Activated CD4-positive, alpha-beta T cell treated with anti-CD3 and anti-CD28 coated beads, Interleukin-2, amount 10 ng/mL, durations not matched to agents 24 days and 14 days (primary cell): ENCODE results near the gene CAPN5. TPM values are rescaled to one million over a fixed set of nuclear protein-coding genes. Genes with fewer than 3 reads are reported as not detected.

Experiments
- DNase-seq: peaks from one replicate; pipeline ENCODE4 v3.0.0; 2022
- H3K27ac Mint-ChIP-seq: one replicate; pipeline ENCODE4 v1.8.0; 2022; ENCODE audit warnings: mild to moderate bottlenecking, mixed read lengths
- H3K27me3 Mint-ChIP-seq: one replicate; pipeline ENCODE4 v1.8.0; 2022; ENCODE audit warnings: mixed read lengths
- H3K36me3 Mint-ChIP-seq: one replicate; pipeline ENCODE4 v1.8.0; 2022; ENCODE audit warnings: low read depth, mild to moderate bottlenecking, mixed read lengths
- H3K4me1 Mint-ChIP-seq: one replicate; pipeline ENCODE4 v1.8.0; 2021; ENCODE audit warnings: mixed read lengths
- H3K4me3 Mint-ChIP-seq: one replicate; pipeline ENCODE4 v1.8.0; 2022; ENCODE audit warnings: mild to moderate bottlenecking, moderate library complexity, mixed read lengths
- H3K9me3 Mint-ChIP-seq: one replicate; pipeline ENCODE4 v1.8.0; 2021; ENCODE audit warnings: mixed read lengths
- intact Hi-C: fragments of 100-400 bp; cut with micrococcal nuclease; formaldehyde crosslinking; loops from one replicate; pipeline ENCODE4 v1.15.1; 2023
- total RNA-seq: library from RNA; stranded (reverse); gene quantifications from 2 replicates; pipeline ENCODE4 v1.2.3, GENCODE V29; 2022

CAPN5 gene
- total RNA-seq, 1 donor from 2014 or later: 0.30 TPM

- H3K27ac Mint-ChIP-seq: no peak overlapping the region
- intact Hi-C loops: no loop called here
Measured at GRCh38 chr11:77155082-77155475, 88.3 kb downstream of the CAPN5 start.

GRCh38 chr11:77155556-77156130, 88.9 kb downstream of the CAPN5 start:
- intact Hi-C loops: no loop called here
- H3K4me3 Mint-ChIP-seq: no peak overlapping the region
- H3K36me3 Mint-ChIP-seq: no peaks in the 10 kb centered on the region
- no peak overlapping the region for H3K27ac Mint-ChIP-seq
- H3K9me3 Mint-ChIP-seq: no peaks in the 10 kb centered on the region
- no peaks in the 10 kb centered on the region for H3K27me3 Mint-ChIP-seq
- peaks cover 25% of the 10 kb centered on the region for H3K4me1 Mint-ChIP-seq
- no peak for DNase-seq

More at GRCh38 chr11:77155082-77155475, 88.3 kb downstream of the CAPN5 start:
- Mint-ChIP-seq H3K4me1 (peaks cover 25% of the 10 kb centered on the region), H3K9me3 (no peaks in the 10 kb centered on the region), H3K27me3 (no peaks in the 10 kb centered on the region), H3K36me3 (no peaks in the 10 kb centered on the region), H3K4me3 (no peak overlapping the region)
- no peak for DNase-seq

GRCh38 chr11:77156396-77157195, 89.8 kb downstream of the CAPN5 start:
- H3K36me3 Mint-ChIP-seq: no peaks in the 10 kb centered on the region
- intact Hi-C loops: no loop called here
- peaks cover 22% of the 10 kb centered on the region for H3K4me1 Mint-ChIP-seq
- no peak for DNase-seq
- no peak overlapping the region for H3K4me3 Mint-ChIP-seq
- H3K27ac Mint-ChIP-seq: no peak overlapping the region
- no peaks in the 10 kb centered on the region for H3K27me3 Mint-ChIP-seq
- H3K9me3 Mint-ChIP-seq: no peaks in the 10 kb centered on the region

GRCh38 chr11:77158041-77158695, 91.4 kb downstream of the CAPN5 start:
- H3K4me1 Mint-ChIP-seq: peaks cover 6% of the 10 kb centered on the region
- intact Hi-C loops: no loop called here
- no peak for DNase-seq
- no peak overlapping the region for H3K27ac Mint-ChIP-seq
- no peak overlapping the region for H3K4me3 Mint-ChIP-seq
- no peaks in the 10 kb centered on the region for H3K27me3 Mint-ChIP-seq
- H3K9me3 Mint-ChIP-seq: no peaks in the 10 kb centered on the region
- H3K36me3 Mint-ChIP-seq: no peaks in the 10 kb centered on the region

GRCh38 chr11:77159219-77159936, 92.6 kb downstream of the CAPN5 start:
- Mint-ChIP-seq H3K36me3 (no peaks in the 10 kb centered on the region), H3K27ac (no peak overlapping the region), H3K27me3 (no peaks in the 10 kb centered on the region), H3K9me3 (no peaks in the 10 kb centered on the region), H3K4me1 (peaks cover 2% of the 10 kb centered on the region), H3K4me3 (no peak overlapping the region)
- intact Hi-C loops: no loop called here
- DNase-seq: no peak

GRCh38 chr11:77159937-77160495, 93.2 kb downstream of the CAPN5 start:
- Mint-ChIP-seq H3K4me1 (peaks cover 2% of the 10 kb centered on the region), H3K36me3 (no peaks in the 10 kb centered on the region), H3K4me3 (no peak overlapping the region), H3K9me3 (no peaks in the 10 kb centered on the region), H3K27ac (no peak overlapping the region), H3K27me3 (no peaks in the 10 kb centered on the region)
- no peak for DNase-seq
- intact Hi-C loops: no loop called here

DNA sequence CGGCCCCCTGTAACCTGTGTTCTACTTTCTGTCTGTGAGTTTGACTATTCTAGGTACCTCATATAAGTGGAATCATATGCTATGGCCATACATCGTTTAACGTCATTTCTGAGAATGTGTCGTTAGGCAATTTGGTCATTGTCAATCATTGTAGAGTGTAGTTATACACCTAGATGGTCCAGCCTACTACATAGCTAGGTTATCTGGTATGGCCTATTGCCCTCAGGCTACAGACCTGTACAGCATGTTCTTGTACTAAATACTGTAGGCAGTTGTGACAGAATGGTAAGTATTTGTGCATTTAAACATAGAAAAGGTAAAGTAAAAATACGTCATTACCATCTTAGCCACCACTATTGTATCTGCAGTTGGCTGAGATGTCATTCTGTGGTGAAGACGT, 96.5 kb downstream of the CAPN5 start:
- Mint-ChIP-seq H3K36me3 (no peaks in the 10 kb centered on the region), H3K27me3 (no peaks in the 10 kb centered on the region), H3K27ac (no peak overlapping the region)

GRCh38 chr11:77165066-77165465, 98.3 kb downstream of the CAPN5 start:
- no peaks in the 10 kb centered on the region for H3K9me3 Mint-ChIP-seq
- intact Hi-C loops: no loop called here
- no peak for DNase-seq
- H3K4me3 Mint-ChIP-seq: no peak overlapping the region
- no peaks in the 10 kb centered on the region for H3K27me3 Mint-ChIP-seq
- H3K27ac Mint-ChIP-seq: no peak overlapping the region
- no peaks in the 10 kb centered on the region for H3K4me1 Mint-ChIP-seq
- no peaks in the 10 kb centered on the region for H3K36me3 Mint-ChIP-seq

More for the DNA sequence above, 96.5 kb downstream of the CAPN5 start:
- intact Hi-C loops: no loop called here
- Mint-ChIP-seq H3K4me3 (no peak overlapping the region), H3K4me1 (no peaks in the 10 kb centered on the region), H3K9me3 (no peaks in the 10 kb centered on the region)
- DNase-seq: no peak

DNA sequence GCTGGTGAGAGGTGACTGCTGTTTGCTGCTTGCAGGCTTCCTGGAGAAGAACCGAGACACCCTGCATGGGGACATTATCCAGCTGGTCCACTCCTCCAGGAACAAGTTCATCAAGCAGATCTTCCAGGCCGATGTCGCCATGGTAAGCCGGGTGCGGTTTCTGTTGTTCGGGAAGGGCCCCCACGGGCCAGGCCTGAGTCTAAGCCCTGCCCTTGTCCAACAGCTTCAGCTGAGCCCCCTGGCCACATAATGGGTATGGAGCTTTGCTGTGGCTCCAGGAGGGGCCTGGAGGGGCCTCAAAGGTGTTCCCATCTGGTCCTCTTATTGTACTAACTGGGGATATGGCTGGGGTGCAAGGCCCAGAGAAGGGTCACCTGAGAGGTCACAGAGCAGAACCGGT, 99.2 kb downstream of the CAPN5 start:
- DNase-seq: no peak

DNA sequence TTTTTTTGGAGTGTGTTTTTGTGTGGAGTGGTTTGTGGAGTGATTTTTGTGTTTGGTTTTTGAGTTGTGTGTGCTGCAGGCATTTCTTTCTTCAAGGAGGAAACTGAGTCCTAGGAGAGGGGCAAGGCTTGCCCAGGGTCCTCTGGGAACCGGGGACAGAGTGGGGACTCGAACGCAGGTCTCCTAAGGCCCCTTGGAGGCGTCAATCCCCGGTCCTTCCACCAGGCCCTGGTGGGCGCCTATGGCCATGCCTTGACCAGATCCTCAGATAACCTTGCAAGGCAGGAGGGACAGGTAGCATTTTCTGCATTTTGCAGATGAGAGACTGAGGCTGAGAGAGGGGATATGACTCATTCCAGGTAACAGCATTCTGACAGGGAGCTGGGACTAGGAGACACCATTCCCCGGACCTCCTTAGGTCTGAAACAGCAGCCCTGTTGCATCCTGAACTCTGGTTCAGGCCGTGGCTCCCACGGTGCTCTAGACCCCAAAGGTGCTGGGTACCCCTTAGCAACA, 100.4 kb downstream of the CAPN5 start:
- intact Hi-C loops: no loop called here
- Mint-ChIP-seq H3K27me3 (no peaks in the 10 kb centered on the region), H3K4me3 (no peak overlapping the region), H3K4me1 (no peaks in the 10 kb centered on the region), H3K27ac (no peak overlapping the region), H3K36me3 (no peaks in the 10 kb centered on the region), H3K9me3 (no peaks in the 10 kb centered on the region)
- no peak for DNase-seq

More for the DNA sequence above, 99.2 kb downstream of the CAPN5 start:
- H3K36me3 Mint-ChIP-seq: no peaks in the 10 kb centered on the region
- no peaks in the 10 kb centered on the region for H3K27me3 Mint-ChIP-seq
- no peak overlapping the region for H3K27ac Mint-ChIP-seq
- no peak overlapping the region for H3K4me3 Mint-ChIP-seq
- H3K4me1 Mint-ChIP-seq: no peaks in the 10 kb centered on the region
- intact Hi-C loops: no loop called here
- no peaks in the 10 kb centered on the region for H3K9me3 Mint-ChIP-seq

DNA sequence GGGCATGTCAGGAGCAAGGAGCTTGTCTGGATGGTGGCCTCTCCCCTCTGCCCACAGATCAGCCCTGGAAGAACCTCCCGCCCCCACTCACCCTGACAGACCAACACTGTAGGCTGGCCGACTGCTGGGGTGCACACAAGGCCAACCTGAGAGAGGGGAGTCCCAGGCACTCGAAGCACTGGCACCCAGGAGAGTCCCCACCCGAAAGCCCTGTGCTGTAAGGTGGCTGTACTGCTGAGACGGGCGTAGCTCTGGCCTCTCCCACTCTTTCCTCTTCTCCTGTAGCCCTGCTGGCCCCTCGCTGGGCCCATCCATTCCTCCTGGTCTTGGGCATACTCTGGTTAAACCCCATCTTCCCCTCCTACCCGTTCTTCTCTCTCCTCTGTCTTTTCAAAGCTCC, 101.0 kb downstream of the CAPN5 start:
- Mint-ChIP-seq H3K9me3 (no peaks in the 10 kb centered on the region), H3K27ac (no peak overlapping the region), H3K36me3 (no peaks in the 10 kb centered on the region), H3K4me3 (no peak overlapping the region), H3K4me1 (no peaks in the 10 kb centered on the region), H3K27me3 (no peaks in the 10 kb centered on the region)
- intact Hi-C loops: no loop called here
- no peak for DNase-seq

GRCh38 chr11:77170107-77170506, 103.3 kb downstream of the CAPN5 start:
- H3K4me1 Mint-ChIP-seq: no peaks in the 10 kb centered on the region
- no peak overlapping the region for H3K4me3 Mint-ChIP-seq
- H3K36me3 Mint-ChIP-seq: no peaks in the 10 kb centered on the region
- H3K27me3 Mint-ChIP-seq: no peaks in the 10 kb centered on the region
- intact Hi-C loops: no loop called here
- H3K9me3 Mint-ChIP-seq: no peaks in the 10 kb centered on the region
- H3K27ac Mint-ChIP-seq: no peak overlapping the region
- DNase-seq: no peak

DNA sequence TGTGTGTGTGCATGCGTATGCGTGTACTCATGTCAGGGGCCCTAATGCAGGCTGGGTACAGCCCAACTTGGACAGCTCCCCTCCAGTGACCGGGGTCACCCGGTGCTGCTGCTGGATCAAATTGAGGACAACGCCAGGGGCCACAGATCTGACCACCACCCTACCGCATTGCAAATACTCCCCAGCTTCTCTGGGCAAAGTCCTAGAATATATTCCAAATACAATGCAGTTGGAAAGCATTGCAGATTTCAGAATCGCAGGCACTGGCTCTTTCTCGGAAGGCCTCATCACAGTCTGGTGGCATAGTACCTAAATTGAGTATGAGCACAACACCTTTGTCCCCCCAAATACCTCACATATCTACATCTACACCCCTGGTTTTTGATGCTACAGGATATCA, 104.5 kb downstream of the CAPN5 start:
- H3K9me3 Mint-ChIP-seq: no peaks in the 10 kb centered on the region
- no peaks in the 10 kb centered on the region for H3K36me3 Mint-ChIP-seq
- no peak for DNase-seq
- H3K27ac Mint-ChIP-seq: no peak overlapping the region
- no peaks in the 10 kb centered on the region for H3K27me3 Mint-ChIP-seq
- H3K4me3 Mint-ChIP-seq: no peak overlapping the region
- no peaks in the 10 kb centered on the region for H3K4me1 Mint-ChIP-seq
- intact Hi-C loops: no loop called here
